ENCODE data around the gene RORB. TPM values are rescaled to one million over a fixed set of nuclear protein-coding genes. Genes with fewer than 3 reads are reported as not detected.

RORB gene
- total RNA-seq, 4 donors from 2014 or later, result 0.45 to 10.0 (median 0.81) TPM

GRCh38 chr9:74499111-74499601, 2.0 kb downstream of the RORB start:
- 0 to 1% methylated on average over 7 to 13 of the region's 19 CpGs for WGBS, 2 donors (ENCODE audit: low coverage in 1 of 2)
- H3K9me3 ChIP-seq, result no peaks in the 10 kb centered on the region
- H3K27me3 ChIP-seq, result peaks cover 57% of the 10 kb centered on the region
- no peaks in the 10 kb centered on the region for H3K36me3 ChIP-seq
- peaks cover 0 to 40% (median 17%) of the 10 kb centered on the region in 3 donors for H3K4me1 ChIP-seq
- peak overlapping the region in 1 of 2 donors; percentile 63 for H3K4me3 ChIP-seq
- TF ChIP-seq POLR2AphosphoS5 (IDR thresholded peaks at IDR 0.05) (no peak), POLR2A (IDR thresholded peaks at IDR 0.05) (no peak), CTCF (IDR thresholded peaks at IDR 0.05) (no peak), EP300 (IDR thresholded peaks at IDR 0.05) (no peak)
- ATAC-seq, result no peak
- H3K27ac ChIP-seq, result peak overlapping the region in 1 of 4 donors; percentile 36

GRCh38 chr9:74499770-74500583, 2.8 kb downstream of the RORB start:
- 7 to 17% methylated on average over 7 to 12 of the region's 32 CpGs for WGBS, 2 donors (ENCODE audit: low coverage in 1 of 2)
- no peak for ATAC-seq
- Histone ChIP-seq H3K36me3 (no peaks in the 10 kb centered on the region), H3K27me3 (peaks cover 57% of the 10 kb centered on the region), H3K9me3 (no peaks in the 10 kb centered on the region), H3K27ac (no peak overlapping the region), H3K4me3 (peak overlapping the region in 1 of 2 donors; percentile 63), H3K4me1 (peaks cover 0 to 40% (median 17%) of the 10 kb centered on the region in 3 donors)
- no peak for TF ChIP-seq POLR2A (IDR thresholded peaks at IDR 0.05)

GRCh38 chr9:74500584-74500924, 3.4 kb downstream of the RORB start:
- H3K27me3 ChIP-seq, result peaks cover 57% of the 10 kb centered on the region
- H3K36me3 ChIP-seq, result no peaks in the 10 kb centered on the region
- H3K4me3 ChIP-seq, result peak overlapping the region in 1 of 2 donors; percentile 63
- WGBS, 2 donors (ENCODE audit: low coverage in 1 of 2), result 28% methylated on average over 9 to 10 of the region's 14 CpGs
- peaks cover 0 to 40% (median 17%) of the 10 kb centered on the region in 3 donors for H3K4me1 ChIP-seq
- no peak overlapping the region for H3K27ac ChIP-seq
- H3K9me3 ChIP-seq, result no peaks in the 10 kb centered on the region
- no peak for TF ChIP-seq POLR2A (IDR thresholded peaks at IDR 0.05)
- no peak for TF ChIP-seq CTCF (IDR thresholded peaks at IDR 0.05)
- no peak for TF ChIP-seq POLR2AphosphoS5 (IDR thresholded peaks at IDR 0.05)
- TF ChIP-seq EP300 (IDR thresholded peaks at IDR 0.05), result no peak
- no peak for ATAC-seq

GRCh38 chr9:74501570-74501969, 4.4 kb downstream of the RORB start:
- Histone ChIP-seq H3K27ac (no peak overlapping the region), H3K4me1 (peaks cover 0 to 37% (median 17%) of the 10 kb centered on the region in 3 donors), H3K36me3 (no peaks in the 10 kb centered on the region), H3K4me3 (no peak overlapping the region), H3K9me3 (no peaks in the 10 kb centered on the region), H3K27me3 (peaks cover 48% of the 10 kb centered on the region)
- TF ChIP-seq POLR2A (IDR thresholded peaks at IDR 0.05) (no peak), POLR2AphosphoS5 (IDR thresholded peaks at IDR 0.05) (no peak), EP300 (IDR thresholded peaks at IDR 0.05) (no peak), CTCF (IDR thresholded peaks at IDR 0.05) (no peak)
- ATAC-seq, result no peak
- WGBS, 2 donors (ENCODE audit: low coverage in 1 of 2), result 76 to 85% methylated on average over 2 of the region's 2 CpGs

GRCh38 chr9:74503219-74503618, 6.1 kb downstream of the RORB start:
- 57 to 80% methylated on average over 4 of the region's 4 CpGs for WGBS, 2 donors (ENCODE audit: low coverage in 1 of 2)
- Histone ChIP-seq H3K9me3 (no peaks in the 10 kb centered on the region), H3K4me1 (peaks cover 0 to 24% (median 11%) of the 10 kb centered on the region in 3 donors), H3K27ac (no peak overlapping the region), H3K4me3 (no peak overlapping the region), H3K27me3 (peaks cover 33% of the 10 kb centered on the region), H3K36me3 (no peaks in the 10 kb centered on the region)
- ATAC-seq, result no peak
- no peak for TF ChIP-seq POLR2A (IDR thresholded peaks at IDR 0.05)
- TF ChIP-seq CTCF (IDR thresholded peaks at IDR 0.05), result no peak
- TF ChIP-seq POLR2AphosphoS5 (IDR thresholded peaks at IDR 0.05), result no peak
- no peak for TF ChIP-seq EP300 (IDR thresholded peaks at IDR 0.05)

All from gastroesophageal sphincter (tissue), 4 donors.